Right atrium auricular region (tissue), 2 donors: ENCODE results near the gene GAD1. TPM values are rescaled to one million over a fixed set of nuclear protein-coding genes. Genes with fewer than 3 reads are reported as not detected.

Source experiments
- DNase-seq: peaks from one replicate; pipeline ENCODE4 v3.0.0-alpha.2; 2019; ENCODE audit warnings: low spot score
- H3K27ac ChIP-seq, 2 donors: fragments of 200-600 bp; sonication (generic); 1 replicate in 1 of 2; 2 replicates in 1 of 2; pipeline ENCODE4 v1.5.1; 2016 to 2019
- H3K27me3 ChIP-seq, 2 donors: fragments of 200-600 bp; sonication (generic); one replicate each; pipeline versions ENCODE4 v1.5.1 to v1.6.0; 2017 to 2019
- H3K36me3 ChIP-seq: fragments of 200-600 bp; sonication (generic); one replicate; pipeline ENCODE4 v1.5.1; 2016
- H3K4me1 ChIP-seq, 2 donors: fragments of 200-600 bp; sonication (generic); one replicate each; pipeline versions ENCODE4 v1.5.1 to v1.6.0; 2017 to 2019
- H3K4me3 ChIP-seq, 2 donors: fragments of 200-600 bp; sonication (generic); 1 replicate in 1 of 2; 2 replicates in 1 of 2; pipeline ENCODE4 v1.5.1; 2017 to 2019; ENCODE audit warnings: mild to moderate bottlenecking in 1 of 2, moderate library complexity in 1 of 2
- H3K9me3 ChIP-seq, 2 donors: fragments of 200-600 bp; sonication (generic); one replicate each; pipeline ENCODE4 v1.5.1; 2019
- CTCF ChIP-seq, 2 donors: fragments of 200-600 bp; sonication (generic); IDR thresholded peaks; one replicate each; pipeline ENCODE4 v1.5.1; 2019; ENCODE audit warnings: antibody characterized with exemption in 2 of 2
- total RNA-seq, 2 donors: library from RNA; depleted of rRNA; stranded (reverse); fragments of >200 nt; gene quantifications; one replicate each; pipeline ENCODE4 v1.1.0, GENCODE V29; 2016

Gene GAD1
- total RNA-seq: not detected

- no peak for TF ChIP-seq CTCF (IDR thresholded peaks at IDR 0.05)
- no peaks in the 10 kb centered on the region for H3K9me3 ChIP-seq
- peaks cover 0 to 69% of the 10 kb centered on the region in 2 donors for H3K4me1 ChIP-seq
- no peak for DNase-seq
- peak within 1 kb of the TSS; percentile 29 to 42 for H3K4me3 ChIP-seq
- peaks cover 51 to 81% of the 10 kb centered on the region in 2 donors for H3K27me3 ChIP-seq
- no peaks in the 10 kb centered on the region for H3K36me3 ChIP-seq
- no peak within 1 kb of the TSS for H3K27ac ChIP-seq
Observed at GRCh38 chr2:170816504-170817092, at the start of gene GAD1. Gene GAD1 (plus strand): TSS chr2:170816887. CDS start chr2:170818592, 1,705 bp downstream.

GRCh38 chr2:170770008-170770605 is 46.6 kb upstream of the GAD1 start, which contains the start of gene ERICH2:
Gene ERICH2 (plus strand): TSS chr2:170770378. CDS start chr2:170770682, 304 bp downstream.
- Histone ChIP-seq H3K27ac (peak within 1 kb of the TSS; percentile 72 to 75), H3K4me3 (peak within 1 kb of the TSS; percentile 69 to 73), H3K27me3 (no peaks in the 10 kb centered on the region), H3K9me3 (no peaks in the 10 kb centered on the region), H3K36me3 (no peaks in the 10 kb centered on the region), H3K4me1 (peaks cover 0 to 17% of the 10 kb centered on the region in 2 donors)
- peak in 1 of 2 donors; percentile 38 for TF ChIP-seq CTCF (IDR thresholded peaks at IDR 0.05)
- DNase-seq: no peak

GRCh38 chr2:170770606-170771420 is 45.9 kb upstream of the GAD1 start:
- H3K27me3 ChIP-seq: no peaks in the 10 kb centered on the region
- no peak for TF ChIP-seq CTCF (IDR thresholded peaks at IDR 0.05)
- H3K9me3 ChIP-seq: no peaks in the 10 kb centered on the region
- H3K4me3 ChIP-seq: peak overlapping the region; percentile 69 to 73
- H3K4me1 ChIP-seq: peaks cover 0 to 17% of the 10 kb centered on the region in 2 donors
- peak overlapping the region; percentile 72 to 75 for H3K27ac ChIP-seq
- no peaks in the 10 kb centered on the region for H3K36me3 ChIP-seq
- peak; percentile 63 for DNase-seq

- no peaks in the 10 kb centered on the region for H3K36me3 ChIP-seq
- H3K4me3 ChIP-seq: peak overlapping the region; percentile 69 to 73
- H3K9me3 ChIP-seq: no peaks in the 10 kb centered on the region
- TF ChIP-seq CTCF (IDR thresholded peaks at IDR 0.05): no peak
- H3K4me1 ChIP-seq: peaks cover 0 to 17% of the 10 kb centered on the region in 2 donors
- no peaks in the 10 kb centered on the region for H3K27me3 ChIP-seq
- DNase-seq: no peak
- H3K27ac ChIP-seq: peak overlapping the region; percentile 72 to 75
Observed at GRCh38 chr2:170771421-170771937, 45.2 kb upstream of the GAD1 start.

GRCh38 chr2:170772295-170772694 is 44.4 kb upstream of the GAD1 start:
- no peak for TF ChIP-seq CTCF (IDR thresholded peaks at IDR 0.05)
- H3K27ac ChIP-seq: no peak overlapping the region
- no peak for DNase-seq

More at GRCh38 chr2:170772295-170772694, 44.4 kb upstream of the GAD1 start:
- Histone ChIP-seq H3K4me3 (no peak overlapping the region), H3K36me3 (no peaks in the 10 kb centered on the region), H3K4me1 (peaks cover 0 to 17% of the 10 kb centered on the region in 2 donors), H3K9me3 (no peaks in the 10 kb centered on the region), H3K27me3 (no peaks in the 10 kb centered on the region)
